ENCODE results near the gene HMCN2.
"Not testable (repeated sequence)": the region's sequence is repeated elsewhere in the genome, so short reads cannot be mapped to it uniquely, and the experiment has no call there.

The HMCN2 gene

DNA sequence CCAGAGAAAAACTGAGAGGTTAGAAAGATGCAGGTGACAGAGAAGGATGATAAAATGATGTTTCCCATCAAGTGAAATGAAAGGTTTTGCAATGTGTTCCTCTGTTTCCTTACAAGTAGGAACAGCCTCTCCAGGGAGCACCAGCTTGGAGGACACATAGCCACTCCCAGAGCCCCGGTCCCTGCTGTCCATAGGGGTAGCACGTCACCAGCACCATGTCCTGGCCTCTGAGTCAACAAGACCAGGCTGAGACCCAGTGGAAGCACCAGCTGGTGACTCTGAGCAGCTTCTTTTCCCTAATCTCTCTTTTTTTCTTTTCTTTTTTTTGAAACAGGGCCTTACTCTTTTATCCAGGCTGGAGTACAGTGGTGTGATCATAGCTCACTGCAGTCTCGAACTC, 19.4 kb upstream of the HMCN2 start:
- no peaks in the 10 kb centered on the region for H3K36me3 ChIP-seq
- H3K9me3 ChIP-seq, result no peaks in the 10 kb centered on the region
- no peak for DNase-seq
- TF ChIP-seq, protein P1, sequence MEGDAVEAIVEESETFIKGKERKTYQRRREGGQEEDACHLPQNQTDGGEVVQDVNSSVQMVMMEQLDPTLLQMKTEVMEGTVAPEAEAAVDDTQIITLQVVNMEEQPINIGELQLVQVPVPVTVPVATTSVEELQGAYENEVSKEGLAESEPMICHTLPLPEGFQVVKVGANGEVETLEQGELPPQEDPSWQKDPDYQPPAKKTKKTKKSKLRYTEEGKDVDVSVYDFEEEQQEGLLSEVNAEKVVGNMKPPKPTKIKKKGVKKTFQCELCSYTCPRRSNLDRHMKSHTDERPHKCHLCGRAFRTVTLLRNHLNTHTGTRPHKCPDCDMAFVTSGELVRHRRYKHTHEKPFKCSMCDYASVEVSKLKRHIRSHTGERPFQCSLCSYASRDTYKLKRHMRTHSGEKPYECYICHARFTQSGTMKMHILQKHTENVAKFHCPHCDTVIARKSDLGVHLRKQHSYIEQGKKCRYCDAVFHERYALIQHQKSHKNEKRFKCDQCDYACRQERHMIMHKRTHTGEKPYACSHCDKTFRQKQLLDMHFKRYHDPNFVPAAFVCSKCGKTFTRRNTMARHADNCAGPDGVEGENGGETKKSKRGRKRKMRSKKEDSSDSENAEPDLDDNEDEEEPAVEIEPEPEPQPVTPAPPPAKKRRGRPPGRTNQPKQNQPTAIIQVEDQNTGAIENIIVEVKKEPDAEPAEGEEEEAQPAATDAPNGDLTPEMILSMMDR (IDR thresholded peaks at IDR 0.05; ENCODE audit: low read depth, low read length), result no peak
- no peak overlapping the region for H3K4me3 ChIP-seq (ENCODE audit: low read depth, low read length)
- H3K4me1 ChIP-seq, result peaks cover 6% of the 10 kb centered on the region
- H3K27me3 ChIP-seq, result no peaks in the 10 kb centered on the region

- no peaks in the 10 kb centered on the region for H3K27me3 ChIP-seq
- H3K4me3 ChIP-seq (ENCODE audit: low read depth, low read length), result no peak overlapping the region
- no peaks in the 10 kb centered on the region for H3K9me3 ChIP-seq
- peaks cover 7% of the 10 kb centered on the region for H3K4me1 ChIP-seq
- no peaks in the 10 kb centered on the region for H3K36me3 ChIP-seq
- TF ChIP-seq, protein P1 (IDR thresholded peaks at IDR 0.05; ENCODE audit: low read depth, low read length), result no peak
- DNase-seq, result no peak
These were observed 10.6 kb upstream of the HMCN2 start for GRCh38 chr9:130254747-130255630.

GRCh38 chr9:130255631-130256134, 9.9 kb upstream of the HMCN2 start:
- Histone ChIP-seq H3K9me3 (no peaks in the 10 kb centered on the region), H3K27me3 (no peaks in the 10 kb centered on the region), H3K36me3 (no peaks in the 10 kb centered on the region), H3K4me1 (peaks cover 7% of the 10 kb centered on the region), H3K4me3 (ENCODE audit: low read depth, low read length) (no peak overlapping the region)
- no peak for DNase-seq
- TF ChIP-seq, protein P1 (IDR thresholded peaks at IDR 0.05; ENCODE audit: low read depth, low read length), result no peak

GRCh38 chr9:130256644-130257043, 8.9 kb upstream of the HMCN2 start:
- peaks cover 7% of the 10 kb centered on the region for H3K4me1 ChIP-seq
- no peak for DNase-seq
- H3K4me3 ChIP-seq (ENCODE audit: low read depth, low read length), result no peak overlapping the region
- H3K36me3 ChIP-seq, result no peaks in the 10 kb centered on the region
- TF ChIP-seq, protein P1 (IDR thresholded peaks at IDR 0.05; ENCODE audit: low read depth, low read length), result no peak
- no peaks in the 10 kb centered on the region for H3K9me3 ChIP-seq
- no peaks in the 10 kb centered on the region for H3K27me3 ChIP-seq

GRCh38 chr9:130258137-130258536, 7.4 kb upstream of the HMCN2 start:
- not testable (repeated sequence) for H3K4me3 ChIP-seq (ENCODE audit: low read depth, low read length); H3K4me1 ChIP-seq; H3K36me3 ChIP-seq; DNase-seq; H3K9me3 ChIP-seq; H3K27me3 ChIP-seq

DNA sequence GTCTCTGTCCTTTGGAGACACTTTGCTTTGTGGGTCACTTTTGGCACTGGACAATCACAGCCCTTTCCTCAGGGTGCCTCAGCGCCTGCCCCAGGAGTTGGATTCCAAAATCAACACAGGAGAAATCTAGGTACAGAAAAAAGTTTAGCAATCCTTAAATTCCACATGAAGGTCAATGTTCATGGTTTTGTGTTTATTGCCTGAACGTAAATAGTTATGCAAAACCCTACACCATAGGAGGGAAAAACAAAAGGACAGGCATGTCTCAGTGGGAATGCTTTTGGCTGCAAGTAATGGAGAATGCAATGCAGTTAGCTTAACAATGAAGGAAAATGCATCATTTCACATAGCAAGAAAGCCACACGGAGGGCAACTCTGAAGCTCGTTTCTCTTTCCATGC, 6.5 kb upstream of the HMCN2 start:
- peaks cover 7% of the 10 kb centered on the region for H3K4me1 ChIP-seq
- no peak overlapping the region for H3K4me3 ChIP-seq (ENCODE audit: low read depth, low read length)
- TF ChIP-seq, protein P1 (IDR thresholded peaks at IDR 0.05; ENCODE audit: low read depth, low read length), result no peak
- H3K36me3 ChIP-seq, result no peaks in the 10 kb centered on the region
- DNase-seq, result no peak
- H3K9me3 ChIP-seq, result no peaks in the 10 kb centered on the region
- no peaks in the 10 kb centered on the region for H3K27me3 ChIP-seq

Measured in BE2C (cell line).